SIG-M5 (cell line): Measurements from ENCODE around the gene SYNM.

ENCODE experiments used
- DNase-seq: peaks from one replicate; lab custom pipeline; 2025; lab: John Stamatoyannopoulos, UW

Gene SYNM

DNA sequence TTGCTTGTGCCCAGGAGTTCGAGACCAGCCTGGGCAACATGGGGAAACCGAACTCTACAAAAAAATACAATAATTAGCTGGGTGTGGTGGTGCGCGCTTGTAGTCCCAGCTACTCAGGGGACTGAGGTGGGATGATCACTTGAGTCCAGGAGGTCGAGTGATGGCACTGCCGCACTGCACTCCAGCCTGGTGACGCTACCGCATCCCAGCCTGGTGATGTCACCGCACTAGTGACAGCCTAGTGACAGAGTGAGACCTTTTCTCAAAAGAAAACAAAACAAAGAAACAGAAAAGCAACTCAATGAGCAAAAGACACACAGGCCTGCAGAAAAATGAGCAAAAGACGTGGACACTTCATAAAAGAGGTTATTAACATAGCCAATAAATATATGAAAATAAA, 19.9 kb upstream of the SYNM start:
- DNase-seq = no peak

DNA sequence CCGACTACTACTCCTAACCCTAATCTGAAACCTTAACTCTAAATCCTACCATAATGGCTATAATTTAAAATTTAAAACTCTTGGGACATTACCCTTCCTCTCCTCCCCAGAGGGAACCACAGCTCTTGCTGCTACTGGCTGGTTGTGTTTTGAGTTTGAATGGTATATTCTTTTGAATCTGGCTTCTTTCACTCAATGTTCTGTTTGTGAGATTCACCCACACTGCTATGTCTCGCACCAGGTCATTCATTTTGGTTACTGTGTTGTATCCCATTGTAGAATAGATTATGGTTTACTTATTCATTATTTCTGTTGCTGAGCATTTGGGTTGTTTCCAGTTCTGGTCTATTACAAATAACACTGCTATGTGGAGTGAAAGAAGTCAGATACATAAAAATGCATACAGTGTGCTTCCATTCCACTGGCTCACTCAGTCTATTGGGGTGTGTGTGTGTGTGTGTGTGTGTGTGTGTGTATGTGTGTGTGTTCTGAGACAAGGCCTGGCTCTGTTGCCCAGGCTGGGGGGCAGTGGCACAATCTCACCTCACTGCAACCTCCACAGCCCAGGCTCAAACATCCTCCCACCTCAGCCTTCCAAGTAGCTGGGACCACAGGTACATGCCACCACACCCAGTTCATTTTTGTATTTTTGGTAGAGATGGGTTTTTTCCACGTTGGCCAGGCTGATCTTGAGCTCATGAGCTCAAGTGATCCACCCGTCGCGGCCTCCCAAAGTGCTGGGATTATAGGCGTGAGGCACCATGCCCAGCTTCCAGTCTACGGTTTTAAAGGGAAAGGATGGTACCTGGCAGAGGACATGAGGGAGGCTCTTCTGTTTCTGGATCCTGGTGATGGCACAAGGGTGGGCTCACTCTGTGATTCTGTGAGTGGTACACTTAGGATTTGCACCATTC, 19.2 kb upstream of the SYNM start:
- DNase-seq = no peak

DNA sequence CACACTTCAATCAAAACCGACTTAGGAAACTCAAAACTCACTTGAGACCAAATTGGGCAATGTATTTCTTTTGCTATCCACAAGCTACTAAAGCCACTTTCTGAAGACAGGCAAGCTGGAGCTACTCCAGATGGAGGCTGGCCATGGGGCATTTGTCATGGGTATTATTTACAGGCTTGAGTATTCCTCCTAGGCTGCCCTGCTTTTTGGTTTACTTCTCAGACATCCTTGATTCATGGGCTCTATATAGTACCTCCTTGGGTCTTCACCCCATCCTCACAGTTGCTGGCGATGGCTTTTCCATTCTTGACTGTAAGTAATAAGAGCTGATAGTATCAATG, 18.6 kb upstream of the SYNM start:
- no peak for DNase-seq

DNA sequence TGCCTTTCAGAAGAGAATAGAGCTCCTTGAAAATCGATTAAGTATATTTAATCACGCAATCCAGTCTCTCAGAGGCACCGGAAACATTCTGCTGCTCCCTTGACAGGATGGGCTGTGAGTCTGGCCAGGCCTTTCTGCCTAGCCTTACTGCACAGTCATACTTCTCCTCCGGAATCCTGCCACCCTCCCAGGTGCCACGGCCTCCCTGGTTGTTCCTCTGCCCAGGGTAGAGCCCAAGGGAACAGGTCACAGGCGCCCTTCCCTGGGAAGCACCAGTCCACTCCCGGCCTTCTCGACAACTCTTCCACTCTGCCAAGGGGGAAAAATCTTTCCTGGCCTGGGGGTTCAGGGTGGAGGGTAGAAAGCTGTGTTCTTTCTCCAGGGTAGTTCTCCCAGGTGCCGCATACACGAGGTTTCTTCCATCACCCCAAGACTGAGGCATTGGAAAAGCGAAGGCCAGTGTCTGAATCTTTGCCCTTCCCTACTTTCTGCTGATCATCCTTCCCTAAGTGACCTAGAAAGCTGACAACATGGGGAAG, 17.4 kb upstream of the SYNM start:
- no peak for DNase-seq

DNA sequence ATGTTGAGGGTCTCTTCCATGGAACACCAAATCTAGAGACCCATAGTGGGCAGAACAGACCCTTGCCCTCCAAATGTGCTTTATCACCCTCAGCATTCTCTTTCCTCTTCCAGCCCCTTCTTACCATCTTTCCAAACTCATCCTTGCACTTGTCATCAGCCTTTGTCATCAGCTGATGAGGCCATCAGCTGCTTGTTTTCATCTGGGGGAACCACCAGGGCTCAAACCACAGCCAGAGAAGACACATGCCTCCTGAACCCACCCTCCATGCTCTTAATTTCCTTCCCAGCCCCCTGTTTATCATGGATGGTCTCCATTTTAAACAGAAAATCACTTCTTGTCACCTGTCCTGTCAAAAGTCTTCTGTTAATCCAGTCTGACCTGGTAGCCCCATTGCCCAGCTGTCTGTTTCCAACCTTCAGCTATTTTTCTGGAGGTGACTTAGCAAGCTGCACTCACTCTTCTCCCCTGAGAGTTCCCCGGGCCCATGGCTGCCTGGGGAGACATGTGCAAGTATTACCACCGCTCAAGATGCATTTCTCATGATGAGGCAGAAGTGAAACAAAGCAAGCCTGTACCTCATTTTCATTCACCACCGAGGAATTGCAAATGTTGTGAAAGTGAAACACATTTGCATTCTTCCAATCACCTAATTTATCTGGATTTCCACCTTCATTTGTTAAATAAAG, 14.7 kb upstream of the SYNM start:
- no peak for DNase-seq

DNA sequence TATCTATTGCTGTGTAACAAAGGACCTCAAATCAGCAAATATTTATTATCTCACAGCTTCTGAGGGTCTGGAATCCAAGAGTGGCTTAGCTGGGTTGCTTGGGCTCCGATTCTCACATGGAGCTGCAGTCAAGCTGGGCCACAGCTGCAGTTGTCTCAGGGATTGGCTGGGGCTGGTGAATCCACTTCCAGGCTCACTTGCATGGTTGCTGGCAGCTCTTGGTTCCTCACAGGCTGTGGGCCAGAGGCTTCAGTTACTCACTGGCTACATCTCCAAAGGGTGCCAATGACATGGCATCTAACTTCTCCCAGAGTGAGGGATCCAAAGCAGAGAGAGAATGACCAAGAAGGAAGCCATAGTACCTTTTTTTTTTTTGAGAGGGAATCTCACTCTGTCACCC, 13.9 kb upstream of the SYNM start:
- no peak for DNase-seq

DNA sequence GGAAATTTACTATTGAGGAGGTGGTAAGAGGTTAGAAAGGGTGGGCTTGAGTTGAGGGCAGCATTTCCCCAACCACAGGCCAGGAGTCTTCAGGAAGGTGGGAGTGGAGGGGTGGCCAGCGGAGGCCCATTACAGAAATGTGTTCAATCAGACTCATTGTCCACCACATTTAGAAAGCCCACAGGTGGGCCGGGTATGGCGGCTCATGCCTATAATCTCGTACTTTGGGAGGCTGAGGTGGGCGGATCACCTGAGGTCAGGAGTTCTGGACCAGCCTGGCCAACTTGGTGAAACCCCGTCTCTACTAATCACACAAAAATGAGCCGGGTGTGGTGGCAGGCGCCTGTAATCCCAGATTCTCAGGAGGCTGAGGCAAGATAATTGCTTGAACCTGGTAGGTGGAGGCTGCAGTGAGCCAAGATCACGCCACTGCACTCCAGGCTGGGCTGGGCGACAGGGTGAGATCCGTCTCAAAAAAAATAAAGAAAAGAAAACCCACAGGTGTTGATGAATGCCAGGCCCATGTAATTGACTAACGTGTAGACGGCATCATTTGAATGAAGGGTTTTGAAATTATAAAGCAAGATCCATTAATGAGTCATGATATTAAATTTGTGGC, 12.2 kb upstream of the SYNM start:
- DNase-seq = no peak

DNA sequence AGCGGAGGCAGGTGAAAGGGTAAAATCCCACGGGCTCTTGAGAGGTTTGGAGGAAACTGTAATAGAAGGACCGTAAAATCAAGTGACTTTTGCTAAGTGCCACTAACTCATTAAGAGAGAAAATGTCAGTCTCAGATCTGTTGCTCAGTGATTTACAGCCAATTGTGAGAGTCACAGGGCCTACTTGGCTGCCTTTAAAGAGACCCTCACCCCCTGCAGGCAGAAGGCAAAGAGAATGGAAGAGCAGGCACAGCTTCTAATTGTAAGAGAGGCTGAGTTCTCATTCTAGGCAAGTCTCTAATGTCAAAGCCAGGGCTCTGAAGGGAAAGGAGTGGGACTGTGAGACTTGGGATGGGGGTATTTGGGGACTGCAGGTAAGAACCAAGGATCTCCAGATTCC, 9.3 kb upstream of the SYNM start:
- DNase-seq = no peak

DNA sequence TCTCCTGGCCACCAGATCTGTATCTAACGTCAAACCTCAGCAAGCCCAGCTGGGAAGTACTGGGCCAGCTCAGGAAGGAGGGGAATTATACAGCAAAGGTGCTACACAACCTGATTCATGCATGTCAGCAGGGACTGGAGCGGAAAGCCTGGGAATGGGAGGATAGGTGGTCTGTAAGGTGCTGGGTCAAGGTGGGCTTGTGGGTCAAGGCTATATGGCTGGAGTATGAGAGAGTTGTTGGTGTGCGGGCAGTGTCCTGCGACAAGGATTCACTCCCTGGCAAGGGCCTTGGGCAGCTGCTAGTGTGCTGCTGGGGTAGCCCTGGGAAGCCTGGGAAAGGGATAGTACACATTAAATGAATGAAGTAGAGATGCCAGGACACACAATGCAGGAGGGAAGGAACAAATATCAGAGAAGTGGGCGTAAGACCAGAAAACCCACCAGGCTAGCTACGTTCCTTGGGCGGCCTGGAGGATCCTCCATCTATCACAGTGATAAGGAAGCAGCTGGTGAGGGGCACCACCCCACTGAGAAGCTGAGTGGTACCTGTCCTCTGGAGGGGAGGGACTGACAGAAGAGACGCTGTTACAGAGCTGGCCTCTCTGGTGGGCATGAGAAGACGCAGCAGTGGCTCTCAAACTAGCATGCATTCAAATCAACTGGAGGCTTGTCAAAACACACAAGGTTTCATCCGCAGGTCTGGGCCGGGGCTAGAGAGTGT, 8.5 kb upstream of the SYNM start:
- DNase-seq = no peak

DNA sequence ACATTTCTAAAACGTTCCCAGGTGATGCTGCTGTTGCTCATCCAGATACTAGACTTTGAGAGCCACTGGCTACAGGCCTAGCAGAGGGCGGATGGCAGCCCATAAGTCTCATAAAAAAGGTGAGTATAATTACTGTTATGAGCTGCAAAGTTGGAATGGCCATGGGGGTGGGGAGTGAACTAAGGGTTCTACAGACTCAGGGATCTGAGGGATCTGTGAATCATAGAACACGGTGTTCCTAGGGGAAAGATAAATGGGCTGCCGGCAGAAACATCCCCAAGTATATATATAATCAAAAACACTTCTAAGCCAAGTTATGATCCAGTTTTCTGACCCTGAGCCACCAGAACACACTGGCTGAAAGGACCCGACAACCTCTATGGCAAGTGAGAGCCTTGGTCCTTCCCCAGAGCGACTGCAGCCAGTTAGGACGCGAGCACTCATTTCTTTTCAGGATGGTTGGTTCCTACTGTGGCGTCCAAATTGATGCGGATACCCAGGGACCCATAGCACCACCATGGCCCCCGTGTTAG, 7.9 kb upstream of the SYNM start:
- no peak for DNase-seq

DNA sequence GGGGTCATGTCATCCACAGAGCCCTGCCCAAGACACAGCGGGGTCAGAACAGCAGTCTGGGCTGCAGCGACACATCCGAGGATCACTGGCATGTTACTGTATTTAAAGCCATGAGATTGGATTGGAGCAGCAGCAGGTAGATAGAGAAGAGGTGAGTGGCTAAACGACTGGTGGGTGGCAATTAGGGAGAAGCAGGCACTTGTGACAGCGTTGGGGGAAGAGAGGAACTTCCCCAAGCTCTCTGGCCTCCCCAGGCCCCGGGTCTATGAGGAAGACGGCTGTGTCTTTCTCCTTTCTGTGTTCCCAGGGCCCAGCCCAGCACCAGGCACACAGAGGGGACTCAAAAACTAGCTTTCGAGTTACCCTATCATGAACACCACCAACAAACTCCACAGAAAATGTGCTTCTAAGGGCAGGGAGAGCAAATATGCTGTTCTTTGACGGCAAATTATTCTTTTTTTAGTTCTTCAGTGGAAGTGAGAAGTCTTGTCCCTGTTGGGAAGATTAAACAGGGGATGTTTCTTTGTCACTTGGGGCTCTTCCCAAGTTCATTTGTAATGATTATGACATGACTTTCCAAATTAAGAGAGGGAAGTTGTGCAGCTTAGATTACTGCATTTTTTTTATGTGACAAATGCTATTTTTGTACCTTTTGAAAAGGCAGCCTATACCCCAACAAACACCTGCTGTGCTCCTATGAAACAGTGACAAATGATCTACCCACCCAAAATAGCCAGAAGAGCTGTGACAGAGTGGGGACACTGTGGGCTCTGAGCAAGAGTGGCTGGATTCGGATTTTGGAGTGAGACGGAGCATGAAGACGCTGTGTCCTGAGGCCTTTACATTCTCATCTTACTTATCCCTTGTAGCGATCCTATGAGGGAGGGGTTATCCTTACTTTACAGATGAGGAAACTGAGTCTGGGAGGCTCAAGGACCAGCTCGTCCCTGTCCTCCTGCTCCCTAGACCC, 7.2 kb upstream of the SYNM start:
- DNase-seq = no peak

DNA sequence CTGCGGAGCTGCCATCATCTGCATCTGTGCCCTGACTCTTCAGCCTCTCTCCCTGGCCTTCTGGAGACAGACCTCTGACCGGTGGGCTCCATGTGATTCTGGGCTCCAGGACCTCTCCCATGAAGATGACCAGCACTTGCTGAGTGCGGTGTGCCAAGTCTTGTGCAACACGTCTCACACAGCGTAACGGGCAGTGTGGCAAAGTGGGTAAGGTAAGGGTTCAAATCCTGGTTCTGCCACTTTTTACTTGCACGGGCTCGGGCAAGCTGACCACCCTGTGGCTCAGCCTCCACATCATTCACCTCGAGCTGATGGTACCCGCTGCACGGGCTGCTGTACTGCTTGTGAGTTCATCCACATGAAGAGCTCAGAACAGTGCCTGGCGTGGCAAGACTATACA, 6.5 kb upstream of the SYNM start:
- DNase-seq = no peak

DNA sequence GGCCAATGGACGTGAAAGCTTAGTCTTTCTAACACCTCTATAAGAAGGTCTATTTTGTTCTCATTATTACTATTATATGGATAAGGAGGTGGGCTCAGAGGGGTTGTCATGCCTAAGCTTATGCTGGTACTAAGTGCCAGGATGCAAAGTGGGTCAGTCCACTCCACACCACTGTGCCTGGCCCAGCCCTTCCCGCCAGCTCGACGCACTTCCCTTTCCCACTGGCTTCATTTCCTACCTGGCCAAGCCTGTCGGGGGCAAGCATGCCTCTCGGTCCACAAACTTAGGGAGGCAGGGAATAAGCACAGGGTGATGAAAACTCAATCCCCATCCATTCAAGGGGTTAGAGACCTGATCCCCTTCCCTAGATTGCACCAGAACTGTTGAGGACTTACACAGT, 5.9 kb upstream of the SYNM start:
- DNase-seq = no peak

DNA sequence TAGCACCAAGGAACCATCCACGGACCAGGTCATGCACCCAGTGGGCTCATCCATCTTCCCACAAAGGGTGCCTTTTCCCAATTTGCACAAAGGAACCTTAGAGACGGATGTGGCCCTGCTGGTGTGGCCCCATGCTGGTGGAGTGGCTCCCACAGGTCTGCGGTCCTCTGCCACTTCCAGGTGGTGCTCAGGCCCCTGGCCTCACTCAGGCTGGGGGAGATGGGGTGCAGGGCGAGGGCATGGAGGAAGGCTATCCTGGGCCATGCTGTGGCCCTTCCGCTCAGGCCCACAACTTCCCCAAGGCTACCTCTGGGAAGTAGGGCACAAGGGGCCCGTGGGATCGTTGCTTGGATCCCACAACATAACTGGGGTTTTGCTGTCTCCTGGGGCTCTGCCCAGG, 5.2 kb upstream of the SYNM start:
- no peak for DNase-seq

DNA sequence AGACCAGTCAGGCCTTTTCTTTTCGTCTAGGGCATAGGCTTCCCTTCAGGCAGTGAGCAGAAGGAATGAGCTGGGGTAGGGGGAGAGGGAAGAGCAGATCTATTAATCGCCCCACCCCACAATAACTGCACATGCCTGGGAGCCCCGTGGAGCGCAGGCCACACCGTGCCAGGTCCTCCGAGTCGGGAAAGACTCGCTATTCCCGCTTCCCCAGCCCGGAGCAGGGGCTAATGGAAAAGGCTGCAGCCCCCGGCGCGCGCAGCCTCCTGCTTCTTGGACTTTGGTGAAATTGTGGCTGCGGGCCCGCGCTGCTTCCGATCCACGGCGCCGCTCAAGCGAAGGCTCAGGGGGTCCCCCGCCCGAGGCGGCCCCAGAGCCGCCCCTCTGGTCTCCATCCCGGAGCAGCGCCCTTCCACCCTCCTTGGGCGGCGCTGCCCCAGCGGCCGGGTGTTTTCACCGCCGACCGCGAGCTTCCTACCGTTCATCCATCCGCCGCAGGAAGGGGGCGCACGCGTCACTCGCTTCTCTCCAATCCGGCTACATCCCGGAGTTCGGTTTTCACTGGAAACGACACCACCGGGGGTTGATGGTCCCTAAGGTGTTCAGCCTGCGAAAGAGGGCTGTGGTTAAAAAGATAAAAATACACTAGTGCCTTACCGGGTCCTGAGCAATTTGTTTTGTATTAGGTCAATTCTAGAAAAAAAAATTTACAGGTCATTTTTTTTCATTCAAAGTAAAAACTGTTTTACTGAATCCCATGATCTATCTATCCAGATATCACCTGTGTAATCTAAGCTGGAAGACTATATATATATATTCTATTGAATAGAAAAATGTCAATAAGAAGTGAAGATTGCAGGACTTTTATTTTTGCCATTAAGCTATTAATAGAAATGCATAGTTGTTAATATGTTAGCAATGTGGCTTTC, 4.4 kb upstream of the SYNM start:
- no peak for DNase-seq

DNA sequence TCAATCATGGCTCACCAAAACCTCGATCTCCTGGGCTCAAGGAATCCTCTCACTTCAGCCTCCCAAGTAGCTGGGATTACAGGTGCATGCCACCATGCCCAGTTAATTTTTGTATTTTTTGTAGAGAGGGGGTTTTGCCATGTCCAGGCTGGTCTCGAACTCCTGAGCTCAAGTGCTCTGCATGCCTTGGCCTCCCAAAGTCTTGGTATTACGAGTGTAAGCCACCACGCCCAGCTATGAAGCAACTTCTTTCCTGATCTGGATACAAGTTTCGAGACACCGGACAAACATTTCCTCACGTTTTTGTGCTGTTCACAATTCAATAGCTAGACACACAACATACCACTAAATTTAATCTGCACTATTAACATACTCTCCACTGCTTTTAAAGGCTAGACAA, 3.4 kb upstream of the SYNM start:
- no peak for DNase-seq

DNA sequence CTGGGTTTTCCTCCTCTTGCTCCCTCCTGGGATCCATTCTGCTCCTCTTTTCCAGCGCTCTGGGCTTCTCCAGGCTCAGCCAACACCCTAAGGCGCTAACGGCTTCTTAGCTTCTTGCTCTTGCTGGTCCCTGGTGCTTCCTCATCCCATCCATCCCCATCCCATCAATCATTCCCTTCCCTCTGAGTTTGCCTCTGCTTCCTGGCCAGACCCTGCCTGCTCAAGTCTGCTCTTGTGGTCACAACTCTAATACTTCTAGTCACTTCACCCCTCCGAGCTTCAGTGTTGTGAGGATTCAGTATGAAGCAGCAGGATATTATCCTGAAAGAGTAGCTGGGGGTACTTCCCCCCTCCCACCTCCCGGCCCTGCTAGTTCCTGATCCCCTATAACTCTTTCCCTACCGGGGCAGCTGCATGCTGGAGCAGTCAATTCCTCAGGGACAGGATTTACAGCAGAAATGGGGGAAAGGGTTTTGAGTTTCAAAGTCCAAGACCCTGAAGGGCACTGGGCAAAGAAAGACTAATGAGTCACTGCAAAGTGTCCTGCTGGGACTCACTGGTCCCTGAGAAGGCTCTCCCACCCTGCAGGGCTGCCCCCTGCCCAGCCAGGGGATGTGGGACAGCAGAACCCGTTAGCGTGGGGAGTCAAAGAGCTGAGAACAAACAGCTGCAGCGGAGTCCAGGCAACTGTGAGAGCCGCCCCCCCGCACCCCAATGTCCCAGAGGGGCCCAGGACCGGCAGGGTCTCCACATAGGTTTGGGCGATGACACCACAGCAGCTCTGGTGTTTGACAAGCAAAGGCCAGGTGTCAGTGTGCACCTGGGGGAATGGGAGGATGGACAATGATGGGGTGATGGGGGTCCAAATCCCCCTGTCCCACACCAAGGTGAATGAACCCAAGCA, 2.3 kb upstream of the SYNM start:
- no peak for DNase-seq

DNA sequence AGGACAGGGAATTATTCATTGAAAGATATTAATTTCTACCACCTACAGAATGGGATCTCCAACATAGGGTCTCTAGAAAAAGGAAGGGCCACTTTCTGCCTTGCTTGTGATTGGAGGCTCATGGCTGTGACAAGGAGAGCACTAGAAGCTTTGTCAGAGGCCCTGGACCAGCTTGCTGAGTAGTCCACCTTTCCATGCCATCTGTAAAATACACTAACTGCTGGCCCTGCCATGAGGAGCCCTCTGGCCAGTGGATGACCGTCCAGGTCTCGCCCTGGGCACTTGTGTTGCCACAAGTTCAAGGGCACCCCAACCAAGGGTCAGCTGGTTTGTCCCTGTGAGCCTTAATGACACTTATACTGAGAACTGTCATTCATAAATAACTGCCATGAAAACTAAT, 1.6 kb upstream of the SYNM start:
- no peak for DNase-seq
